Adipocyte (in vitro differentiated cells): ENCODE data around the gene CAMK1D.

Experiments
- DNase-seq: peaks from one replicate; pipeline ENCODE4 v3.0.0-alpha.2; 2015; ENCODE audit warnings: low read depth
- H3K27me3 ChIP-seq: replicated peaks from 2 replicates; pipeline ENCODE4 v1.7.0; 2013; ENCODE audit warnings: mild to moderate bottlenecking, low read length, moderate library complexity; ENCODE audit not compliant: control insufficient read depth, insufficient read depth
- H3K36me3 ChIP-seq: 2 replicates; pipeline ENCODE4 v1.7.0; 2013; ENCODE audit warnings: low read length, mild to moderate bottlenecking, moderate library complexity; ENCODE audit not compliant: control insufficient read depth, insufficient read depth, severe bottlenecking
- H3K4me1 ChIP-seq: 2 replicates; pipeline ENCODE4 v1.7.0; 2013; ENCODE audit warnings: mild to moderate bottlenecking, low read length, moderate library complexity; ENCODE audit not compliant: control insufficient read depth, insufficient read depth
- H3K4me3 ChIP-seq: 2 replicates; pipeline ENCODE4 v1.7.0; 2013; ENCODE audit warnings: mild to moderate bottlenecking, low read length, moderate library complexity
- H3K9ac ChIP-seq: 2 replicates; pipeline ENCODE4 v1.7.0; 2013; ENCODE audit warnings: mild to moderate bottlenecking, low read length, moderate library complexity
- H3K9me3 ChIP-seq: 2 replicates; pipeline ENCODE4 v1.7.0; 2013; ENCODE audit warnings: mild to moderate bottlenecking, low read length, moderate library complexity; ENCODE audit not compliant: control insufficient read depth

CAMK1D gene

DNA sequence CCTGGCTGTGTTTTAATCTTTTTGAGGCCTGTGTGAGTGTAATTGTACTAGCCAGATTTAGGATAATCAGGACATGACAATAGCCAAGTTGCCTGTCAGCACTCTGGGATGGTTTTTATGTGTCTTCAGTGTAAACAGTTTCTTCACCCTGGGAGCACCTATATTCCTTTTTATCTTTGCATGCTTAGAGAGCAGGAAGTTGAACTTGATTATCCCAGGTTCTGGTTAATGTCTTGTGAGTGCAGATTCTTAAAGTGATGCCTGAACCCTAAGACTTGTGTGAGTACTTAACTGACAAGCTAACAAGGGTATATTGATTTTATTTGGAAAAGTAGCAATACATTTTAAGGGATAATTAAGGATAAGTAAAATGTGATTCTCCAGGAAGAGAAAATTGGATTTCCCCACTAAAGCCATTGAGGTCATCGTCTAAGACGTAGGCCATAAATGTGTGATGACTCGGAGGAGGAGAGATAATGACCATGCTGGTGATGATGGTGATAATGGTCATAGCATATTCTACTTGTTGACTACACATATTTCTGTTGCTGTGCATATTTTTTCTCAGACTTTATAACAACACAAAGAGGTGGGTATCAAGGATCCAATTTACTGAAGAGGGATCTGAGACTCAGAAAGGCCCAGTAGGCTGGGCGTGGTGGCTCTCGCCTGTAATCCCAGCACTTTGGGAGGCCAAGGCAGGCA, 234.7 kb downstream of the CAMK1D start:
- no peaks in the 10 kb centered on the region for H3K36me3 ChIP-seq
- H3K4me3 ChIP-seq, result no peak overlapping the region
- peaks cover 17% of the 10 kb centered on the region for H3K4me1 ChIP-seq
- H3K9ac ChIP-seq, result no peak overlapping the region
- DNase-seq, result no peak
- no peaks in the 10 kb centered on the region for H3K27me3 ChIP-seq
- H3K9me3 ChIP-seq, result no peaks in the 10 kb centered on the region

- DNase-seq, result no peak
Measured at GRCh38 chr10:12586741-12587140, 237.4 kb downstream of the CAMK1D start.

DNA sequence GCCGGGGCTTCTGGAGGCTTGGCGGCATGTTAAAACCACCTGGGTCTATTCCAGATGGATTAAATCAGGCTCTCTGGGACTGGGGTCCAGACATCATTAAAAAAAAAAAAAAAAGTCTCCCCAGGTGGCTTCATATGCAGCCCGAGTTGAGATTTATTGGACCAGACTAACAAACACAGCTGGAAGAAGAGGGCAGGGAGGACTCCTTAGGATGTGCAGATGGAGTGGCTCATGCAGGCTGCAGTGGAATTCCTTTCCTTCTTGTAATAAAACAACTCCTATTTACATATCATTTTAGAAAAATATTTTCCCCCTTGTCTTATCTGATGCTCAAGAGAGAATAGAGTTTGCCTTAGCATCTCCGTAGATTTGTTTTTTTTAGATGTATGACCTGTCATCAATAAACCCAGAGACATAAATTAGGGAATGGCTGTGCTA, 238.1 kb downstream of the CAMK1D start:
- Histone ChIP-seq H3K27me3 (no peaks in the 10 kb centered on the region), H3K36me3 (no peaks in the 10 kb centered on the region), H3K9ac (no peak overlapping the region), H3K4me1 (peaks cover 11% of the 10 kb centered on the region), H3K4me3 (no peak overlapping the region), H3K9me3 (no peaks in the 10 kb centered on the region)
- DNase-seq, result no peak

More at GRCh38 chr10:12586741-12587140, 237.4 kb downstream of the CAMK1D start:
- H3K4me1 ChIP-seq, result peaks cover 11% of the 10 kb centered on the region
- no peaks in the 10 kb centered on the region for H3K9me3 ChIP-seq
- H3K9ac ChIP-seq, result no peak overlapping the region
- no peaks in the 10 kb centered on the region for H3K36me3 ChIP-seq
- no peaks in the 10 kb centered on the region for H3K27me3 ChIP-seq
- H3K4me3 ChIP-seq, result no peak overlapping the region

DNA sequence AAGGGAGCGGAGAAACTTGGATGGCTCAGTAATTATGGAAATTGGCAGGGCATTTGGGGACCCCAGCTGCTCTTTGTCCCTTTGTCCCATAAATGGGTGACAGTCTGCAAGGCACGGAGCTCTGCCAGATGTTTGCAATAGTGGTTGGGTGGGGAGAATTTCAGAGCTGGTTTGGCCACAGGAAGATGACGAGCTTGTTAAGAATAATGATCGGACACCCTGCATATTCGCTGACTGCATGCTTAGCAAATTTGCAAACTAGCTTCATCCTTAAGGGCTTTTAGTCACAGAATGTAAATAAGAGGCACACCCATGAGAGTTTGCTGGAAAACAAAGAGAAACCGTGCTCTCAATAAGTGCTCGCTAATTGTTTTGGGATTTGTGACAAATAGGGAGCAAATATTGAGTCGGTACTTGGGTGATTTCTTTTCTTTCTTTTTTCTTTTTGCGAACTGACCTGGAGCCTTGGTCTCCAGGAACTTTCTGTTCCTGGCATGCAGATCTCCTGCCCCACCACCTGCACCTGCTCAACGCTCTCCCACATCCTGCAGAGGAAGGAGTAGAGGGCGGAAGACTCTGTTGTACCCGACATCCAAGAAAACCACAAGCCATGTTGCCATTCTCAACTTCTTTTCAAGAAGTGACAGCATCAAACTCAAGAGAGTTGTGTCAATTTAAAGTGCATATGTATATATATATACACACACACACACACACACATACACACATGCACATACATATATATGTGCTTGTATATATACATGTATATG, 238.9 kb downstream of the CAMK1D start:
- Histone ChIP-seq H3K9ac (peak overlapping the region; percentile 4), H3K36me3 (no peaks in the 10 kb centered on the region), H3K27me3 (no peaks in the 10 kb centered on the region), H3K4me3 (peak overlapping the region; percentile 67), H3K9me3 (no peaks in the 10 kb centered on the region), H3K4me1 (peaks cover 11% of the 10 kb centered on the region)
- no peak for DNase-seq

- Histone ChIP-seq H3K4me3 (no peak overlapping the region), H3K4me1 (peaks cover 11% of the 10 kb centered on the region), H3K9me3 (no peaks in the 10 kb centered on the region), H3K9ac (no peak overlapping the region), H3K27me3 (no peaks in the 10 kb centered on the region), H3K36me3 (no peaks in the 10 kb centered on the region)
- no peak for DNase-seq
Measured at GRCh38 chr10:12589291-12589690, 239.9 kb downstream of the CAMK1D start.

DNA sequence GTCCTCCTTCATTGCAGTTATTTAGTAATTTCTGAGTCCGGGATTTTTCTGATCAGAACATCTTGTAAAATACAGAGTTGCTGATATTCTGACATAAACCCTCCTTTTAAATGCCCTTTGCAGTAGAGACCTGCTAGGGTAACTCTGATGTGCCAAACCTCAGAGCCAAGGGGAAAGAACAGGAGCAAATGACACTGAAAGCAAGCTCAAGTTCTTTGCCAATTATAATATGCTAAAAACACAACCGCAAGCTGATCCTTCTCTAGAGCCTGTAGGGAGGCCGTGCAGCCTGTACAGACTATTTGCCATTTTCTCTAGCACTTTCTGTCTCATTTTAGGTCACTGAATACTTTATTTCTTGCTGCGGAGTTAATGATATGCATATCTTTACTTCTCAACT, 240.4 kb downstream of the CAMK1D start:
- H3K4me1 ChIP-seq, result peaks cover 11% of the 10 kb centered on the region
- DNase-seq, result no peak
- no peaks in the 10 kb centered on the region for H3K36me3 ChIP-seq
- no peak overlapping the region for H3K4me3 ChIP-seq
- H3K9me3 ChIP-seq, result no peaks in the 10 kb centered on the region
- no peak overlapping the region for H3K9ac ChIP-seq
- no peaks in the 10 kb centered on the region for H3K27me3 ChIP-seq

DNA sequence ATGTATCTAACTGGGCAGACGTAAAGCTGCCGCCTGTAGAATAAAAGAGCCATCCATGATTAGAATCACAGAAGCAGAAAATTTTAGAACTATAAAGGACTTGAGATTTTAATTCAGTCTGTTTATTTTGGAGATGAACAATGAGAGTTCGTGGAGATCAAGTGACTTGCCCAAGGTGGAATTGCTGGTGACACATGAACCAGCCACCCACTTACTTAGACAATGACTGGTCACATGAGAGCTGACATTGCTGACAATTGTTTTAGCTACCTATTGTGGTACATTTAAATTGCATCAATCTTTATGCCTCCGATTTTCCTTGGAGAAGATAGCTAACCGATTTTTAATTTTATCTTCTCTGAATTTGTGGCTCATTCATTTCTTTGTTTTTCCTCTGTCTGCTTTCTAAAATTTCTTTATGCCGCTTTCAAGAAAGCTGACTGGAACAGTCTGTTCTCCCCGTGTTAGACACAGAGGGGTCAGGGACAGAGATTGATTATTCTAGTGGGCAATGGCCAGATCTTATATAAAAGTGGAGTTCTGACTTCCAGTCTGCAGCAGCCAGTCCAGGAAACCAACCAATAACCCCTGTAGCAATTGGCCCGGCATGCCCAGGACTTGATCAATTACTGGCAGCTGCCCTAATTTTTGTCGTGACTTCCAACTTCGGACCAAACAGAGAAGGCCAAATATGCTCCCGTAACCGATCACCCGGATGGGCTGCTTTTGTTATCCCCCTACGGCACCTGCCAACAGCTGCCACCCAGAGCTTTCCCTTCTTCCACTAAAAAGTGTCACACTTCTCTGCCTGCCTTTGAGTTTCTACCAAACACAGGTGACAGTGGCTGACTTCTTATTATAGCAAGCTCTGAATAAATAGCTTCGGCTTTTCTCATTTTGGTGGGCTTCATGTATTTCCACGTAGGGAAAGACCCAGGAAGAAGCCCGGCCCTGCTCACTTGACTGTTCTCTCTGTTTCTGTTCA, 241.6 kb downstream of the CAMK1D start:
- Histone ChIP-seq H3K27me3 (no peaks in the 10 kb centered on the region), H3K4me1 (peaks cover 11% of the 10 kb centered on the region), H3K4me3 (no peak overlapping the region), H3K9ac (no peak overlapping the region), H3K36me3 (no peaks in the 10 kb centered on the region), H3K9me3 (no peaks in the 10 kb centered on the region)
- no peak for DNase-seq

DNA sequence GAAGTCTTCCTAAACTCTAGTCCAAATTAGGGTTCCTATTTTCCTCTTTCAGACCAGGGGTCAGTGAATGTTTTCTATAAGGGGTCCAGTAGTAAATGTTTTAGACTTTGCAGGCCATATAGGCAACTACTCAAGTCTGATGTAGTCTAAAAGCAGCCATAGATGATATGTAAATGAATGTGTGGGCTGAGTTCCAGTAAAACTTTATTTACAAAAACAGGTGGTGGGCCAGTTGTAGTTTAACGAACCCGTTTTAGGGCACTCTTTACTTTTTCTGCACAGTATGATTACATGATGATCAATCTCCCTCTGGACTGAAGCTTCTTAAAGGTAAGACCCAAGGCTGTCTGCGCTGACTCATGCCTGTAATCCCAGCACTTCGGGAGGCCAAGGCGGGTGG, 243.6 kb downstream of the CAMK1D start:
- H3K4me3 ChIP-seq, result no peak overlapping the region
- H3K4me1 ChIP-seq, result peaks cover 7% of the 10 kb centered on the region
- H3K36me3 ChIP-seq, result no peaks in the 10 kb centered on the region
- H3K9me3 ChIP-seq, result no peaks in the 10 kb centered on the region
- no peak overlapping the region for H3K9ac ChIP-seq
- no peak for DNase-seq
- no peaks in the 10 kb centered on the region for H3K27me3 ChIP-seq

- Histone ChIP-seq H3K36me3 (no peaks in the 10 kb centered on the region), H3K4me3 (no peak overlapping the region), H3K9ac (no peak overlapping the region), H3K4me1 (no peaks in the 10 kb centered on the region), H3K9me3 (no peaks in the 10 kb centered on the region), H3K27me3 (no peaks in the 10 kb centered on the region)
- DNase-seq, result no peak
Measured at GRCh38 chr10:12594448-12594944, 245.1 kb downstream of the CAMK1D start.

- Histone ChIP-seq H3K36me3 (no peaks in the 10 kb centered on the region), H3K4me1 (no peaks in the 10 kb centered on the region), H3K9ac (no peak overlapping the region), H3K9me3 (no peaks in the 10 kb centered on the region), H3K4me3 (no peak overlapping the region), H3K27me3 (no peaks in the 10 kb centered on the region)
- DNase-seq, result no peak
Measured at GRCh38 chr10:12595936-12596576, 246.7 kb downstream of the CAMK1D start.
